ENCODE results near the gene ARHGAP45.

The ARHGAP45 gene

GRCh38 chr19:1132552-1133383, 65.8 kb downstream of the ARHGAP45 start:
- H3K4me3 ChIP-seq (ENCODE audit: low read length) = peak overlapping the region; percentile 50
- DNase-seq (ENCODE audit: low read depth) = no peak
- TF ChIP-seq CTCF (IDR thresholded peaks at IDR 0.05; ENCODE audit: insufficient read depth, low read depth, low read length, missing control alignments) = no peak

DNA sequence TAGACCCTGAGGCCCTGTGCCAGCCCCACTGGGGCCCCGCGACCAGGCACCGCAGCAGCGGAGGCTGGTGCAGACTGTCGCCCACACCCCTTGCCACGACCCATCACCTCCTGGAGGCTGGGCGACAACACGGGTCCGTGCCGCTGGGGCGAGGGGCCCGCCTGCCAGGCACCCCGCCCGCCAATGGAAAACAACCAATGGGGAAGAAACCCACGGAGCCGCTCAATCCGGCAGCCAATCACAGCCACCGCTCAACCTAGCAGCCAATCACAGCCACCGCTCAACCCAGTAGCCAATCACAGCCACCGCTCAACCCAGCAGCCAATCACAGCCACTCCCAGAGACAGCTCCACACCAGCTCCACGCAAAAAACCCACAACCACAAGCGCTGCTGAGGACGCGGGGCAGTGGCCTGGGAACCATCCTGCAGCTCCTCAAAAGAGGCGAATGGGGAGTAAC, 66.5 kb downstream of the ARHGAP45 start:
- DNase-seq (ENCODE audit: low read depth) = peak; percentile 45
- H3K4me3 ChIP-seq (ENCODE audit: low read length) = no peak overlapping the region
- TF ChIP-seq CTCF (IDR thresholded peaks at IDR 0.05; ENCODE audit: insufficient read depth, low read depth, low read length, missing control alignments) = no peak

GRCh38 chr19:1134431-1134830, 67.5 kb downstream of the ARHGAP45 start:
- TF ChIP-seq CTCF (IDR thresholded peaks at IDR 0.05; ENCODE audit: insufficient read depth, low read depth, low read length, missing control alignments) = no peak
- no peak overlapping the region for H3K4me3 ChIP-seq (ENCODE audit: low read length)
- DNase-seq (ENCODE audit: low read depth) = peak; percentile 43

GRCh38 chr19:1135454-1135853, 68.5 kb downstream of the ARHGAP45 start:
- no peak for DNase-seq (ENCODE audit: low read depth)
- H3K4me3 ChIP-seq (ENCODE audit: low read length) = no peak overlapping the region
- no peak for TF ChIP-seq CTCF (IDR thresholded peaks at IDR 0.05; ENCODE audit: insufficient read depth, low read depth, low read length, missing control alignments)

GRCh38 chr19:1136201-1136600, 69.2 kb downstream of the ARHGAP45 start:
- no peak for DNase-seq (ENCODE audit: low read depth)
- TF ChIP-seq CTCF (IDR thresholded peaks at IDR 0.05; ENCODE audit: insufficient read depth, low read depth, low read length, missing control alignments) = no peak
- no peak overlapping the region for H3K4me3 ChIP-seq (ENCODE audit: low read length)

Measured in epithelial cell of esophagus (primary cell).